ENCODE data around the gene SLC43A3. TPM values are rescaled to one million over a fixed set of nuclear protein-coding genes. Genes with fewer than 3 reads are reported as not detected.

SLC43A3 gene
- total RNA-seq, 1 experiment from 2014 or later: 21.4 TPM

DNA sequence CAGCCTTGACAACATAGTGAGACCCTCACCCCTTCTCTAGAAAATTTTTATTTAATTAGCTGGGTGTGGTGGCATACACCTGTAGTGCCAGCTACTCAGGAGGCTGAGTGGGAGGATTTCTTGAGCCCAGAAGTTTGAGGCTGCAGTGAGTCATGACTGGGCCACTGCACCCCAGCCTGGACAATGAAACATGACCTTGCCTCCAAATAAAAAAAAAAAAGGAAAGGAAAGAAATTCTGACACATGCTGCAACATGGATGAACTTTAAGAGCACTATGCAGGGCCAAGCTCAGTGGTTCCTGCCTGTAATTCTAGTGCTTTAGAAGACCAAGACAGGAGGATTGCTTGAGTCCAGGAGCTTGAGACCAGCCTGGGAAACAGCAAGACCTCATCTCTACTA, 8.8 kb downstream of the SLC43A3 start:
- Histone ChIP-seq H3K23me2 (ENCODE audit: insufficient read length, low read depth, low read length, poor library complexity, severe bottlenecking) (no peaks in the 10 kb centered on the region), H3K23ac (ENCODE audit: insufficient read length, low read depth, low read length) (no peak overlapping the region), H3T11ph (ENCODE audit: low read length) (no peak overlapping the region), H4K5ac (ENCODE audit: insufficient read length, low read depth, low read length) (no peak overlapping the region), H3K27ac (ENCODE audit: insufficient read length, low read depth, low read length) (no peak overlapping the region), H3K4me2 (ENCODE audit: insufficient read depth, insufficient read length, low read length) (no peak overlapping the region), H2AFZ (ENCODE audit: low read length) (no peak overlapping the region), H2BK15ac (ENCODE audit: low read depth, low read length) (no peak overlapping the region), H4K91ac (ENCODE audit: insufficient read length, low read depth, low read length) (no peak overlapping the region), H3K18ac (ENCODE audit: insufficient read length, low read depth, low read length) (no peak overlapping the region), H2BK20ac (ENCODE audit: low read depth, low read length, poor library complexity, severe bottlenecking) (no peak overlapping the region), H3K27me3 (ENCODE audit: insufficient read depth, low read length) (no peaks in the 10 kb centered on the region), H2AK5ac (ENCODE audit: insufficient read length, low read length) (no peak overlapping the region), H3K4ac (ENCODE audit: low read depth, low read length) (no peak overlapping the region), H3K9me3 (ENCODE audit: control insufficient read depth, low read depth, low read length) (no peaks in the 10 kb centered on the region), H2BK120ac (ENCODE audit: low read depth, low read length, poor library complexity, severe bottlenecking) (no peak overlapping the region), H3K56ac (ENCODE audit: insufficient read length, low read depth, low read length) (no peak overlapping the region), H4K8ac (replicated peaks; ENCODE audit: insufficient read length, low read depth, low read length) (no peak overlapping the region), H3K14ac (ENCODE audit: insufficient read depth, low read length) (no peak overlapping the region), H3K4me1 (ENCODE audit: insufficient read depth, low read length) (no peaks in the 10 kb centered on the region; the same call in 1 of the 2 replicates), H4K20me1 (ENCODE audit: control insufficient read depth, insufficient read depth, insufficient read length) (no peaks in the 10 kb centered on the region), H2BK12ac (ENCODE audit: insufficient read length, low read depth, low read length) (no peak overlapping the region), H3K79me2 (ENCODE audit: insufficient read depth, low read length) (no peaks in the 10 kb centered on the region), H2BK5ac (ENCODE audit: insufficient read length, low read length) (no peak overlapping the region), H3K79me1 (ENCODE audit: insufficient read depth, low read depth, low read length, poor library complexity, severe bottlenecking) (no peaks in the 10 kb centered on the region), H3K9ac (ENCODE audit: extremely low read depth, insufficient read length, low read length) (no peak overlapping the region)
- Mint-ChIP-seq H3K36me3 (ENCODE audit: insufficient read depth in 1 of 3, low read depth in 3 of 3) (peaks cover 27 to 49% (median 48%) of the 10 kb centered on the region in 3 experiments), H3K27ac (no peak overlapping the region), H3K4me1 (peaks cover 8 to 16% of the 10 kb centered on the region in 2 experiments), H3K4me3 (no peak overlapping the region), H3K27me3 (ENCODE audit: low read depth) (no peaks in the 10 kb centered on the region), H3K9me3 (no peaks in the 10 kb centered on the region)
- DNase-seq: no peak
- TF ChIP-seq, protein P1, sequence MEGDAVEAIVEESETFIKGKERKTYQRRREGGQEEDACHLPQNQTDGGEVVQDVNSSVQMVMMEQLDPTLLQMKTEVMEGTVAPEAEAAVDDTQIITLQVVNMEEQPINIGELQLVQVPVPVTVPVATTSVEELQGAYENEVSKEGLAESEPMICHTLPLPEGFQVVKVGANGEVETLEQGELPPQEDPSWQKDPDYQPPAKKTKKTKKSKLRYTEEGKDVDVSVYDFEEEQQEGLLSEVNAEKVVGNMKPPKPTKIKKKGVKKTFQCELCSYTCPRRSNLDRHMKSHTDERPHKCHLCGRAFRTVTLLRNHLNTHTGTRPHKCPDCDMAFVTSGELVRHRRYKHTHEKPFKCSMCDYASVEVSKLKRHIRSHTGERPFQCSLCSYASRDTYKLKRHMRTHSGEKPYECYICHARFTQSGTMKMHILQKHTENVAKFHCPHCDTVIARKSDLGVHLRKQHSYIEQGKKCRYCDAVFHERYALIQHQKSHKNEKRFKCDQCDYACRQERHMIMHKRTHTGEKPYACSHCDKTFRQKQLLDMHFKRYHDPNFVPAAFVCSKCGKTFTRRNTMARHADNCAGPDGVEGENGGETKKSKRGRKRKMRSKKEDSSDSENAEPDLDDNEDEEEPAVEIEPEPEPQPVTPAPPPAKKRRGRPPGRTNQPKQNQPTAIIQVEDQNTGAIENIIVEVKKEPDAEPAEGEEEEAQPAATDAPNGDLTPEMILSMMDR (conservative IDR thresholded peaks at IDR 0.05): no peak

All from H9 (cell line).